Keratinocyte (primary cell): ENCODE measurements around the gene SMIM12.

ENCODE experiments used
- EZH2 ChIP-seq: IDR thresholded peaks from one replicate; pipeline ENCODE4 v1.6.1; 2012; ENCODE audit warnings: inconsistent platforms, mild to moderate bottlenecking, low read length, moderate library complexity
- TF ChIP-seq, protein P1 (sequence below), 3 experiments: IDR thresholded peaks in 1 of 3; conservative IDR thresholded peaks in 1 of 3; optimal IDR thresholded peaks in 1 of 3; 2 replicates in 2 of 3; 3 replicates in 1 of 3; pipeline versions ENCODE3 to v1.5.1; 2011; ENCODE audit warnings: low read length in 3 of 3, mild to moderate bottlenecking in 3 of 3, moderate library complexity in 2 of 3, control low read depth in 1 of 3, inconsistent platforms in 1 of 3; ENCODE audit not compliant: insufficient read depth in 2 of 3; ENCODE audit errors: extremely low read depth in 1 of 3

DNA sequence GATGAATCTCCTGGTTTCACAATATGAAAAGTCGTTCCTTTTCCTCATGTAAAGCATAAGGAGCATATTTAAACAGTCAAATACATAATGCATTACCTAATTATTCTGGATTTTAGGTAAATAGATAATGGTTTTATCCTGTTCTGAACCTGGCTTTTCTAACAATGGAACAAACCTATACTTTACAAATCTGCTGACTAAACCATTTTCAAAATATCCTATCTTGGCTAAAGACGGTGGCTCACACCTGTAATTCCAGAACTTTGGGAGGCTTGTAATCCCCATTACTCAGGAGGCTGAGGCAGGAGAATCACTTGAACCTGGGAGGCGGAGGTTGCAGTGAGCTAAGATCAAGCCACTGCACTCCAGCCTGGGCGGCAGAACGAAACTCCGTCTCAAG, 2.9 kb downstream of the SMIM12 start:
- no peak for TF ChIP-seq EZH2
- TF ChIP-seq, protein P1, sequence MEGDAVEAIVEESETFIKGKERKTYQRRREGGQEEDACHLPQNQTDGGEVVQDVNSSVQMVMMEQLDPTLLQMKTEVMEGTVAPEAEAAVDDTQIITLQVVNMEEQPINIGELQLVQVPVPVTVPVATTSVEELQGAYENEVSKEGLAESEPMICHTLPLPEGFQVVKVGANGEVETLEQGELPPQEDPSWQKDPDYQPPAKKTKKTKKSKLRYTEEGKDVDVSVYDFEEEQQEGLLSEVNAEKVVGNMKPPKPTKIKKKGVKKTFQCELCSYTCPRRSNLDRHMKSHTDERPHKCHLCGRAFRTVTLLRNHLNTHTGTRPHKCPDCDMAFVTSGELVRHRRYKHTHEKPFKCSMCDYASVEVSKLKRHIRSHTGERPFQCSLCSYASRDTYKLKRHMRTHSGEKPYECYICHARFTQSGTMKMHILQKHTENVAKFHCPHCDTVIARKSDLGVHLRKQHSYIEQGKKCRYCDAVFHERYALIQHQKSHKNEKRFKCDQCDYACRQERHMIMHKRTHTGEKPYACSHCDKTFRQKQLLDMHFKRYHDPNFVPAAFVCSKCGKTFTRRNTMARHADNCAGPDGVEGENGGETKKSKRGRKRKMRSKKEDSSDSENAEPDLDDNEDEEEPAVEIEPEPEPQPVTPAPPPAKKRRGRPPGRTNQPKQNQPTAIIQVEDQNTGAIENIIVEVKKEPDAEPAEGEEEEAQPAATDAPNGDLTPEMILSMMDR (optimal IDR thresholded peaks at IDR 0.05 in 1 of 3, IDR thresholded peaks at IDR 0.05 in 1 of 3, conservative IDR thresholded peaks at IDR 0.05 in 1 of 3; ENCODE audit: extremely low read depth in 1 of 3, insufficient read depth in 2 of 3, low read length in 3 of 3), result no peak
